Ectodermal cell (in vitro differentiated cells): Measurements from ENCODE around the gene SF3A2.

Experiments
- H3K27ac ChIP-seq: 2 replicates; pipeline ENCODE4 v1.7.0; 2013; ENCODE audit warnings: mild to moderate bottlenecking, low read depth, low read length; ENCODE audit not compliant: insufficient read depth, poor library complexity, severe bottlenecking
- H3K27me3 ChIP-seq: 2 replicates; pipeline ENCODE4 v1.7.0; 2013; ENCODE audit warnings: mild to moderate bottlenecking, low read length; ENCODE audit not compliant: insufficient read depth, control insufficient read depth, poor library complexity, severe bottlenecking
- H3K36me3 ChIP-seq: one replicate; pipeline ENCODE4 v1.7.0; 2013; ENCODE audit warnings: low read length; ENCODE audit not compliant: control insufficient read depth, insufficient read depth
- H3K4me1 ChIP-seq: one replicate; pipeline ENCODE4 v1.7.0; 2013; ENCODE audit warnings: low read length; ENCODE audit not compliant: control insufficient read depth, insufficient read depth
- H3K4me3 ChIP-seq: 2 replicates; pipeline ENCODE4 v1.7.0; 2013; ENCODE audit warnings: low read depth, low read length, control low read depth; ENCODE audit not compliant: insufficient read depth
- H3K9me3 ChIP-seq: 2 replicates; pipeline ENCODE4 v1.7.0; 2013; ENCODE audit warnings: mild to moderate bottlenecking, low read length, moderate library complexity; ENCODE audit not compliant: control insufficient read depth
- WGBS, 2 experiments: methylation state at CpG; one replicate each; pipeline ENCODE4 v1.1.7; 2013; ENCODE audit warnings: missing lambda C conversion rate in 2 of 2; 5-methylcytosine and 5-hydroxymethylcytosine counted together

Gene SF3A2

GRCh38 chr19:2283835-2284507 is 47.3 kb downstream of the SF3A2 start:
- H3K4me1 ChIP-seq = peaks cover 10% of the 10 kb centered on the region
- no peaks in the 10 kb centered on the region for H3K9me3 ChIP-seq
- H3K4me3 ChIP-seq = no peak overlapping the region
- H3K27me3 ChIP-seq = peaks cover 61% of the 10 kb centered on the region
- H3K27ac ChIP-seq = no peak overlapping the region
- 90 to 93% methylated on average over 8 of the region's 8 CpGs for WGBS, 2 experiments
- no peaks in the 10 kb centered on the region for H3K36me3 ChIP-seq

GRCh38 chr19:2286402-2287140 is 49.9 kb downstream of the SF3A2 start:
- WGBS, 2 experiments = 88 to 89% methylated on average over 20 of the region's 20 CpGs
- peaks cover 86% of the 10 kb centered on the region for H3K27me3 ChIP-seq

GRCh38 chr19:2287585-2288337 is 51.1 kb downstream of the SF3A2 start:
- no peak overlapping the region for H3K4me3 ChIP-seq
- H3K9me3 ChIP-seq = no peaks in the 10 kb centered on the region
- H3K27me3 ChIP-seq = peaks cover 86% of the 10 kb centered on the region
- H3K27ac ChIP-seq = no peak overlapping the region
- H3K4me1 ChIP-seq = peaks cover 5% of the 10 kb centered on the region
- WGBS, 2 experiments = 86 to 88% methylated on average over 13 of the region's 13 CpGs
- H3K36me3 ChIP-seq = no peaks in the 10 kb centered on the region

More at GRCh38 chr19:2286402-2287140, 49.9 kb downstream of the SF3A2 start:
- Histone ChIP-seq H3K9me3 (no peaks in the 10 kb centered on the region), H3K4me1 (peaks cover 15% of the 10 kb centered on the region), H3K36me3 (no peaks in the 10 kb centered on the region), H3K4me3 (no peak overlapping the region), H3K27ac (no peak overlapping the region)

GRCh38 chr19:2288338-2288817 is 51.8 kb downstream of the SF3A2 start:
- Histone ChIP-seq H3K36me3 (no peaks in the 10 kb centered on the region), H3K4me1 (peaks cover 5% of the 10 kb centered on the region), H3K4me3 (no peak overlapping the region), H3K27ac (no peak overlapping the region), H3K9me3 (no peaks in the 10 kb centered on the region), H3K27me3 (peaks cover 86% of the 10 kb centered on the region)
- WGBS, 2 experiments = 89 to 91% methylated on average over 17 of the region's 17 CpGs

- peaks cover 92% of the 10 kb centered on the region for H3K27me3 ChIP-seq
- no peaks in the 10 kb centered on the region for H3K36me3 ChIP-seq
- no peak overlapping the region for H3K4me3 ChIP-seq
- H3K9me3 ChIP-seq = no peaks in the 10 kb centered on the region
- peaks cover 5% of the 10 kb centered on the region for H3K4me1 ChIP-seq
- H3K27ac ChIP-seq = no peak overlapping the region
- WGBS, 2 experiments = 74 to 75% methylated on average over 28 of the region's 28 CpGs
These were observed 52.4 kb downstream of the SF3A2 start for GRCh38 chr19:2288818-2289713.

- peaks cover 97% of the 10 kb centered on the region for H3K27me3 ChIP-seq
- H3K4me1 ChIP-seq = peaks cover 5% of the 10 kb centered on the region
- no peak overlapping the region for H3K27ac ChIP-seq
- 4 to 5% methylated on average over 74 of the region's 74 CpGs for WGBS, 2 experiments
- no peak overlapping the region for H3K4me3 ChIP-seq
- no peaks in the 10 kb centered on the region for H3K36me3 ChIP-seq
- H3K9me3 ChIP-seq = no peaks in the 10 kb centered on the region
These were observed 53.3 kb downstream of the SF3A2 start for GRCh38 chr19:2289714-2290435.

GRCh38 chr19:2290441-2291184 is 54.0 kb downstream of the SF3A2 start:
- 6 to 7% methylated on average over 82 of the region's 82 CpGs for WGBS, 2 experiments

GRCh38 chr19:2291185-2291751 is 54.6 kb downstream of the SF3A2 start:
- H3K36me3 ChIP-seq = no peaks in the 10 kb centered on the region
- H3K27me3 ChIP-seq = peaks cover 98% of the 10 kb centered on the region
- H3K9me3 ChIP-seq = no peaks in the 10 kb centered on the region
- H3K4me1 ChIP-seq = peaks cover 5% of the 10 kb centered on the region
- peak overlapping the region; percentile 22 for H3K4me3 ChIP-seq
- WGBS, 2 experiments = 2% methylated on average over 67 of the region's 67 CpGs
- no peak overlapping the region for H3K27ac ChIP-seq

More at GRCh38 chr19:2290441-2291184, 54.0 kb downstream of the SF3A2 start:
- Histone ChIP-seq H3K4me1 (peaks cover 5% of the 10 kb centered on the region), H3K36me3 (no peaks in the 10 kb centered on the region), H3K4me3 (peak overlapping the region; percentile 22), H3K27me3 (peaks cover 99% of the 10 kb centered on the region), H3K27ac (no peak overlapping the region), H3K9me3 (no peaks in the 10 kb centered on the region)
